K562 (cell line): ENCODE measurements around the gene ATP6V0C. TPM values are rescaled to one million over a fixed set of nuclear protein-coding genes. Genes with fewer than 3 reads are reported as not detected.

ENCODE experiments used
- CHD7 ChIP-seq: fragments of 200-600 bp; sonication (generic); IDR thresholded peaks from one replicate; pipeline ENCODE4 v1.6.1; 2012; ENCODE audit warnings: mild to moderate bottlenecking, low read depth, low read length, inconsistent platforms
- polyA plus RNA-seq, 8 experiments: library from polyadenylated mRNA; depleted of rRNA in 4 of 8; stranded (reverse) in 5 of 8; unstranded in 3 of 8; fragments of >200 nt; fragmentation: Nextera tagmentation in 2 of 8; fragmentation: Illumina TruSeq in 1 of 8; extraction: Ambion mirVana in 2 of 8; extraction: Trizol in 1 of 8; gene quantifications; 2 replicates each; pipeline versions ENCODE4 v1.2.1 to v1.2.3, GENCODE V29; 2011 to 2014; ENCODE audit warnings: inconsistent platforms in 1 of 8, missing spikeins in 1 of 8
- total RNA-seq, 7 experiments: library from RNA; depleted of rRNA in 6 of 7; stranded (reverse); fragments of >200 nt in 6 of 7; fragmentation: Illumina TruSeq in 2 of 7; extraction: Trizol in 2 of 7; gene quantifications; 2 replicates each; pipeline versions ENCODE4 v1.2.1 to v1.2.3, GENCODE V29; 2011 to 2021; ENCODE audit warnings: low replicate concordance in 1 of 7

ATP6V0C gene
- total and polyA plus RNA-seq, 9 of the 15 experiments (the other 6 are each of a cell fraction or from before 2014, with no cell fraction given) = 2.9 to 228 (median 22.7) TPM

- TF ChIP-seq CHD7 = no peak
- TF ChIP-seq, all 486 proteins: peak for 36
Observed at GRCh38 chr16:2532494-2533141, 18.9 kb downstream of the ATP6V0C start (continued).
